Esophagus squamous epithelium (tissue), 4 donors: ENCODE results near the gene CDK1.

ENCODE experiments used
- POLR2A ChIP-seq, 4 donors: fragments of 450-650 bp; IDR thresholded peaks; one replicate each; pipeline ENCODE4 v1.6.1; 2017; ENCODE audit warnings: antibody characterized with exemption in 4 of 4, mild to moderate bottlenecking in 4 of 4, moderate library complexity in 3 of 4
- TF ChIP-seq, protein P1 (sequence below), 6 experiments: fragments of 450-650 bp in 4 of 6; fragments of 200-600 bp in 2 of 6; sonication (generic) in 2 of 6; IDR thresholded peaks; one replicate each; pipeline ENCODE4 v1.5.1; 2016 to 2019; ENCODE audit warnings: antibody characterized with exemption in 6 of 6, mild to moderate bottlenecking in 4 of 6, moderate library complexity in 4 of 6

DNA sequence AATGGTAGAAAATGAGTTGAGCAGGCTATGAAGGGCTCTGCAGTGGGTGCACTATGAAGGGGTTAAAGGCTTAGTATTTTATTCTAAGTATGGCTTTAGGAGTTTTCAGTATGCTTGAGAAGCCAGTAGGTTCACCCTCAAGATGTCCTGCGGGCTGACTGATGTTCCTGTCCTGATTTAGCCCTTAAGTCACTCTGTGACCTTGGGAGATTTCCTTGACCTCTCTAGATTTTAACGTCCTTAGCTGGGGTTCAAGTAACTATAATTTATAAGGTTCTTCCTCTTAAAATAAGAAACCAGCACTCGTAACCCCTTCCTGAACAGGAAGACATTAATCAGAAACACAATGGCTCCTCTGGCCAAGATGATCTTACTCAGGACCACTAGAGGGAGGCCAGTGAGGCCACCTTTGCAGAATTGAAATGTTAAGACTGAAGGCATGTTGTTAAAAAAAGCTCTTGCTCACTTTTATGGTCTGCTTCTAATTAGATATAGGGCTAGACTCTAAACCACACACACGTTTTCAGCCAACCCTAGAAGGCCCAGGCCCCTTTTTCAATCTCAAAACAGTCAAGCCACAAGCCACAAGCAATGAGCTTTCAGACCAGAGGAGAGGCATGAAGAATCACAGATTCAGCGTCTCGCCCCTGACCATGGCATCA is 41.9 kb downstream of the CDK1 start:
- no peak for TF ChIP-seq POLR2A (IDR thresholded peaks at IDR 0.05)
- TF ChIP-seq, protein P1, sequence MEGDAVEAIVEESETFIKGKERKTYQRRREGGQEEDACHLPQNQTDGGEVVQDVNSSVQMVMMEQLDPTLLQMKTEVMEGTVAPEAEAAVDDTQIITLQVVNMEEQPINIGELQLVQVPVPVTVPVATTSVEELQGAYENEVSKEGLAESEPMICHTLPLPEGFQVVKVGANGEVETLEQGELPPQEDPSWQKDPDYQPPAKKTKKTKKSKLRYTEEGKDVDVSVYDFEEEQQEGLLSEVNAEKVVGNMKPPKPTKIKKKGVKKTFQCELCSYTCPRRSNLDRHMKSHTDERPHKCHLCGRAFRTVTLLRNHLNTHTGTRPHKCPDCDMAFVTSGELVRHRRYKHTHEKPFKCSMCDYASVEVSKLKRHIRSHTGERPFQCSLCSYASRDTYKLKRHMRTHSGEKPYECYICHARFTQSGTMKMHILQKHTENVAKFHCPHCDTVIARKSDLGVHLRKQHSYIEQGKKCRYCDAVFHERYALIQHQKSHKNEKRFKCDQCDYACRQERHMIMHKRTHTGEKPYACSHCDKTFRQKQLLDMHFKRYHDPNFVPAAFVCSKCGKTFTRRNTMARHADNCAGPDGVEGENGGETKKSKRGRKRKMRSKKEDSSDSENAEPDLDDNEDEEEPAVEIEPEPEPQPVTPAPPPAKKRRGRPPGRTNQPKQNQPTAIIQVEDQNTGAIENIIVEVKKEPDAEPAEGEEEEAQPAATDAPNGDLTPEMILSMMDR (IDR thresholded peaks at IDR 0.05): peak in 1 of 6 experiments; percentile 8
